HEK293 (cell line): ENCODE results near the gene INHBB.

ENCODE experiments used
- CTCF ChIA-PET: fragments of 350-600 bp; formaldehyde crosslinking; extraction: SDS; loops from one replicate; lab custom pipeline; 2021; ENCODE audit warnings: antibody characterized with exemption; lab: Yijun Ruan, JAX
- POLR2A ChIA-PET: fragments of 300-600 bp; formaldehyde crosslinking; extraction: SDS; loops from one replicate; lab custom pipeline; 2020; ENCODE audit warnings: antibody characterized with exemption, inconsistent platforms; lab: Yijun Ruan, JAX
- H3K27ac ChIP-seq: fragments of 200-500 bp; sonication (Bioruptor generic); 2 replicates; pipeline ENCODE4 v1.5.1; 2014; ENCODE audit warnings: low read depth, low read length, control low read depth, inconsistent platforms; ENCODE audit errors: extremely low read depth
- H3K36me3 ChIP-seq, 2 experiments: fragments of 200-500 bp in 1 of 2; sonication (Bioruptor generic) in 1 of 2; 1 replicate in 1 of 2; 2 replicates in 1 of 2; pipeline ENCODE4 v1.5.1; 2014 to 2017; ENCODE audit warnings: inconsistent platforms in 2 of 2, low read length in 2 of 2; ENCODE audit not compliant: control insufficient read depth in 2 of 2, insufficient read depth in 1 of 2
- H3K4me1 ChIP-seq: fragments of 200-500 bp; sonication (Bioruptor generic); 2 replicates; pipeline ENCODE4 v1.5.1; 2014; ENCODE audit warnings: mild to moderate bottlenecking, low read length, inconsistent platforms; ENCODE audit not compliant: control insufficient read depth, insufficient read depth
- H3K4me3 ChIP-seq: 2 replicates; pipeline ENCODE4 v1.5.1; 2011; ENCODE audit warnings: low read depth, mild to moderate bottlenecking, control low read depth, low read length, moderate library complexity
- H3K9me3 ChIP-seq: fragments of 200-500 bp; sonication (Bioruptor generic); 2 replicates; pipeline ENCODE4 v1.5.1; 2014; ENCODE audit warnings: low read depth, low read length, inconsistent platforms; ENCODE audit not compliant: control insufficient read depth, insufficient read depth
- PATZ1 ChIP-seq: fragments of 450-650 bp; formaldehyde crosslinking; IDR thresholded peaks from 2 replicates; pipeline ENCODE4 v1.5.1; 2016; ENCODE audit warnings: missing biosample characterization, missing genetic modification characterization
- PRDM10 ChIP-seq: fragments of 450-650 bp; formaldehyde crosslinking; IDR thresholded peaks from 2 replicates; pipeline ENCODE4 v1.5.1; 2016; ENCODE audit warnings: missing biosample characterization, missing genetic modification characterization
- PRDM4 ChIP-seq: fragments of 450-650 bp; formaldehyde crosslinking; IDR thresholded peaks from 2 replicates; pipeline ENCODE4 v1.5.1; 2017; ENCODE audit warnings: missing biosample characterization, missing genetic modification characterization
- ZBTB11 ChIP-seq: fragments of 450-650 bp; formaldehyde crosslinking; conservative IDR thresholded peaks from 2 replicates; pipeline ENCODE4 v1.5.1; 2016; ENCODE audit warnings: low read depth, missing biosample characterization, missing genetic modification characterization
- ZBTB8A ChIP-seq: fragments of 450-650 bp; formaldehyde crosslinking; IDR thresholded peaks from 2 replicates; pipeline ENCODE4 v1.5.1; 2016; ENCODE audit warnings: missing biosample characterization, missing genetic modification characterization
- ZNF133 ChIP-seq: fragments of 450-650 bp; formaldehyde crosslinking; IDR thresholded peaks from 2 replicates; pipeline ENCODE4 v1.5.1; 2016; ENCODE audit warnings: missing biosample characterization, missing genetic modification characterization
- ZNF16 ChIP-seq: fragments of 450-650 bp; formaldehyde crosslinking; IDR thresholded peaks from 2 replicates; pipeline ENCODE4 v1.5.1; 2016; ENCODE audit warnings: low read depth, missing biosample characterization, missing genetic modification characterization
- ZNF18 ChIP-seq: fragments of 450-650 bp; formaldehyde crosslinking; IDR thresholded peaks from 2 replicates; pipeline ENCODE4 v1.5.1; 2016; ENCODE audit warnings: missing biosample characterization, missing genetic modification characterization
- ZNF324 ChIP-seq: fragments of 450-650 bp; formaldehyde crosslinking; IDR thresholded peaks from 2 replicates; pipeline ENCODE4 v1.5.1; 2016; ENCODE audit warnings: missing biosample characterization, missing genetic modification characterization
- ZNF600 ChIP-seq: fragments of 450-650 bp; formaldehyde crosslinking; IDR thresholded peaks from 2 replicates; pipeline ENCODE4 v1.5.1; 2016; ENCODE audit warnings: missing biosample characterization, missing genetic modification characterization
- ZSCAN16 ChIP-seq: fragments of 450-650 bp; formaldehyde crosslinking; IDR thresholded peaks from 2 replicates; pipeline ENCODE4 v1.5.1; 2016; ENCODE audit warnings: missing biosample characterization, missing genetic modification characterization
- TF ChIP-seq, protein P1 (sequence below): fragments of 450-650 bp; formaldehyde crosslinking; IDR thresholded peaks from 2 replicates; pipeline ENCODE4 v1.5.1; 2016; ENCODE audit warnings: missing biosample characterization, missing genetic modification characterization
- TF ChIP-seq, protein P2 (sequence below): fragments of 450-650 bp; formaldehyde crosslinking; IDR thresholded peaks from 2 replicates; pipeline ENCODE4 v1.5.1; 2016; ENCODE audit warnings: missing biosample characterization, missing genetic modification characterization

The INHBB gene

DNA sequence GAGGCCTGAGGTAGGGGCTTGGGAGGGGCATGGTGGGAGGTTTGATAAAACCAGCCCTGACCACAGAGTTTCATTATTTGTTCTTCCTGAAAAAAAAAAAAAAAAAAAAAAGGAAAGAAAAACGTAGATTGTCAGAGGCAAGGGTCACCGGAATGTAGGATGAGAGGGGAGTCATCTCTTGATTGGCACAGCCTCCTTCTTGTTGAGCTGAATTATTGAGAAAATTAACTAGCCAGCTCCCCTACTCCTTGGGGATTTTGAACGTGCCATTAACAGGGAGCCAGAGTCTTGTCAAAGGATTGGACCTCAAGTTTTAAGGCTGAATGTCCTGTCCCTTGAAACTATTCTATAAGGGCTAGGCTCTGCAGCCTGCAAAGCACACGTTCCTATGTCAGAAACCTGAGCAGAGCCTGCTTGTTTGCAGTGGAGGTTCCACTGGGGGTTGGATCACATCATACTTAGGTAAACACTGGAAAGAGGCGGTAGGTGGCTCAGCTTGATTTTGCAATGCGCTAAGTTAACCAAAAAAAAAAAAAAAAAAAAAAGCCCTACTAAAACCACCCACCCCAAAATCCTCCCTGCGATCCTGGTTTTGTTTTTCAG is 2.3 kb downstream of the INHBB start (continued):
- TF ChIP-seq PRDM10 (peak; percentile 81), PATZ1 (tag by site-specific recombination) (0 out of 2 replicates have a peak, but pooled peaks have one; percentile 25), ZNF133 (tag by site-specific recombination) (no peak), ZNF16 (no peak), ZBTB8A (tag by site-specific recombination) (peak; percentile 17; the same call in 1 of the 2 replicates), PRDM4 (peak; percentile 66), ZNF600 (tag by site-specific recombination) (0 out of 2 replicates have a peak, but pooled peaks have one; percentile 25)
- TF ChIP-seq, protein P1, sequence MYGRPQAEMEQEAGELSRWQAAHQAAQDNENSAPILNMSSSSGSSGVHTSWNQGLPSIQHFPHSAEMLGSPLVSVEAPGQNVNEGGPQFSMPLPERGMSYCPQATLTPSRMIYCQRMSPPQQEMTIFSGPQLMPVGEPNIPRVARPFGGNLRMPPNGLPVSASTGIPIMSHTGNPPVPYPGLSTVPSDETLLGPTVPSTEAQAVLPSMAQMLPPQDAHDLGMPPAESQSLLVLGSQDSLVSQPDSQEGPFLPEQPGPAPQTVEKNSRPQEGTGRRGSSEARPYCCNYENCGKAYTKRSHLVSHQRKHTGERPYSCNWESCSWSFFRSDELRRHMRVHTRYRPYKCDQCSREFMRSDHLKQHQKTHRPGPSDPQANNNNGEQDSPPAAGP (tag by site-specific recombination) = 0 out of 2 replicates have a peak, but pooled peaks have one; percentile 27
- TF ChIP-seq, all 188 proteins: peak for 12

DNA sequence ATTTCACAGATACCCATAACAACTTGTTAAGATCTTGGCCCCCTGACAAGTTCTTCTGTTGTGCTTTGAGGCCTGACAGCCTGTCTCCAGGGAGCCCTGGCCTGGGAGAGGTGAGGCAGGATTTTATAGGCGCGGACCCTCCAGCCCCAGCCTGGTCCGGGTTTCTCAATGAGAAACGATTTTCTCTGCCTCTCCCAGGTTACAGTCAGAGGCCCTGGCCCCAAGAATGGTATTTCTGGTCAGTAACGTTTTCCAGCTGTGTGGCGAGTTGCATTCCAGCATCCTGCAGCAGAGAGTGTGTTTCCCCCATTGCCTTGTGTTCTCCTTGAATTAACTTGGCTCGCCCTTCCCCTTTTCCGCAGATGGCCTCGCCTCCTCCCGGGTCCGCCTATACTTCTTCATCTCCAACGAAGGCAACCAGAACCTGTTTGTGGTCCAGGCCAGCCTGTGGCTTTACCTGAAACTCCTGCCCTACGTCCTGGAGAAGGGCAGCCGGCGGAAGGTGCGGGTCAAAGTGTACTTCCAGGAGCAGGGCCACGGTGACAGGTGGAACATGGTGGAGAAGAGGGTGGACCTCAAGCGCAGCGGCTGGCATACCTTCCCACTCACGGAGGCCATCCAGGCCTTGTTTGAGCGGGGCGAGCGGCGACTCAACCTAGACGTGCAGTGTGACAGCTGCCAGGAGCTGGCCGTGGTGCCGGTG is 3.0 kb downstream of the INHBB start:
- peaks cover 15% of the 10 kb centered on the region for H3K4me1 ChIP-seq
- POLR2A ChIA-PET = interaction anchor here (0.6 to 1.2 kb wide), 3 partner anchors 10 to 707 kb away, joined by 3 to 5 read pairs (median 3); no protein-coding TSS in a partner anchor
- no peak for TF ChIP-seq ZNF18
- TF ChIP-seq, protein P2, sequence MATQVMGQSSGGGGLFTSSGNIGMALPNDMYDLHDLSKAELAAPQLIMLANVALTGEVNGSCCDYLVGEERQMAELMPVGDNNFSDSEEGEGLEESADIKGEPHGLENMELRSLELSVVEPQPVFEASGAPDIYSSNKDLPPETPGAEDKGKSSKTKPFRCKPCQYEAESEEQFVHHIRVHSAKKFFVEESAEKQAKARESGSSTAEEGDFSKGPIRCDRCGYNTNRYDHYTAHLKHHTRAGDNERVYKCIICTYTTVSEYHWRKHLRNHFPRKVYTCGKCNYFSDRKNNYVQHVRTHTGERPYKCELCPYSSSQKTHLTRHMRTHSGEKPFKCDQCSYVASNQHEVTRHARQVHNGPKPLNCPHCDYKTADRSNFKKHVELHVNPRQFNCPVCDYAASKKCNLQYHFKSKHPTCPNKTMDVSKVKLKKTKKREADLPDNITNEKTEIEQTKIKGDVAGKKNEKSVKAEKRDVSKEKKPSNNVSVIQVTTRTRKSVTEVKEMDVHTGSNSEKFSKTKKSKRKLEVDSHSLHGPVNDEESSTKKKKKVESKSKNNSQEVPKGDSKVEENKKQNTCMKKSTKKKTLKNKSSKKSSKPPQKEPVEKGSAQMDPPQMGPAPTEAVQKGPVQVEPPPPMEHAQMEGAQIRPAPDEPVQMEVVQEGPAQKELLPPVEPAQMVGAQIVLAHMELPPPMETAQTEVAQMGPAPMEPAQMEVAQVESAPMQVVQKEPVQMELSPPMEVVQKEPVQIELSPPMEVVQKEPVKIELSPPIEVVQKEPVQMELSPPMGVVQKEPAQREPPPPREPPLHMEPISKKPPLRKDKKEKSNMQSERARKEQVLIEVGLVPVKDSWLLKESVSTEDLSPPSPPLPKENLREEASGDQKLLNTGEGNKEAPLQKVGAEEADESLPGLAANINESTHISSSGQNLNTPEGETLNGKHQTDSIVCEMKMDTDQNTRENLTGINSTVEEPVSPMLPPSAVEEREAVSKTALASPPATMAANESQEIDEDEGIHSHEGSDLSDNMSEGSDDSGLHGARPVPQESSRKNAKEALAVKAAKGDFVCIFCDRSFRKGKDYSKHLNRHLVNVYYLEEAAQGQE = peak; percentile 87
- 0 out of 2 replicates have a peak, but pooled peaks have one; percentile 1 for TF ChIP-seq ZSCAN16 (tag by site-specific recombination)
- TF ChIP-seq ZBTB11 (tag by site-specific recombination) = no peak
- TF ChIP-seq ZNF324 = no peak

More for the DNA sequence above, 3.0 kb downstream of the INHBB start:
- Histone ChIP-seq H3K4me3 (no peak overlapping the region), H3K27ac (no peak overlapping the region), H3K36me3 (peaks cover 0 to 23% of the 10 kb centered on the region in 2 experiments; a peak in 1 of 3 replicates), H3K9me3 (no peaks in the 10 kb centered on the region)
- CTCF ChIA-PET = interaction anchor here (0.6 to 1.8 kb wide), 2 partner anchors 190 to 327 kb away, joined by 4 read pairs; no protein-coding TSS in a partner anchor
